Activated naive CD8-positive, alpha-beta T cell treated with anti-CD3 and anti-CD28 coated beads for 36 hours (primary cell): ENCODE data around the gene PHLDB1. TPM values are rescaled to one million over a fixed set of nuclear protein-coding genes. Genes with fewer than 3 reads are reported as not detected.

Source experiments
- DNase-seq: peaks from one replicate; pipeline ENCODE4 v3.0.0; 2021
- H3K27ac Mint-ChIP-seq: one replicate; pipeline ENCODE4 v1.8.0; 2022; ENCODE audit warnings: mild to moderate bottlenecking, moderate library complexity, mixed read lengths
- H3K27me3 Mint-ChIP-seq: one replicate; pipeline ENCODE4 v1.8.0; 2022; ENCODE audit warnings: mild to moderate bottlenecking, mixed read lengths
- H3K36me3 Mint-ChIP-seq: one replicate; pipeline ENCODE4 v1.8.0; 2021; ENCODE audit warnings: mild to moderate bottlenecking, mixed read lengths
- H3K4me1 Mint-ChIP-seq: one replicate; pipeline ENCODE4 v1.8.0; 2021; ENCODE audit warnings: mixed read lengths
- H3K4me3 Mint-ChIP-seq: one replicate; pipeline ENCODE4 v1.8.0; 2022; ENCODE audit warnings: mild to moderate bottlenecking, moderate library complexity, mixed read lengths
- H3K9me3 Mint-ChIP-seq: one replicate; pipeline ENCODE4 v1.8.0; 2022; ENCODE audit warnings: mixed read lengths
- total RNA-seq, 2 experiments: library from RNA; stranded (reverse); gene quantifications; one replicate each; pipeline ENCODE4 v1.2.3, GENCODE V29; 2021

Gene PHLDB1
- total RNA-seq, 2 experiments from 2014 or later: 2.9 to 3.0 TPM

DNA sequence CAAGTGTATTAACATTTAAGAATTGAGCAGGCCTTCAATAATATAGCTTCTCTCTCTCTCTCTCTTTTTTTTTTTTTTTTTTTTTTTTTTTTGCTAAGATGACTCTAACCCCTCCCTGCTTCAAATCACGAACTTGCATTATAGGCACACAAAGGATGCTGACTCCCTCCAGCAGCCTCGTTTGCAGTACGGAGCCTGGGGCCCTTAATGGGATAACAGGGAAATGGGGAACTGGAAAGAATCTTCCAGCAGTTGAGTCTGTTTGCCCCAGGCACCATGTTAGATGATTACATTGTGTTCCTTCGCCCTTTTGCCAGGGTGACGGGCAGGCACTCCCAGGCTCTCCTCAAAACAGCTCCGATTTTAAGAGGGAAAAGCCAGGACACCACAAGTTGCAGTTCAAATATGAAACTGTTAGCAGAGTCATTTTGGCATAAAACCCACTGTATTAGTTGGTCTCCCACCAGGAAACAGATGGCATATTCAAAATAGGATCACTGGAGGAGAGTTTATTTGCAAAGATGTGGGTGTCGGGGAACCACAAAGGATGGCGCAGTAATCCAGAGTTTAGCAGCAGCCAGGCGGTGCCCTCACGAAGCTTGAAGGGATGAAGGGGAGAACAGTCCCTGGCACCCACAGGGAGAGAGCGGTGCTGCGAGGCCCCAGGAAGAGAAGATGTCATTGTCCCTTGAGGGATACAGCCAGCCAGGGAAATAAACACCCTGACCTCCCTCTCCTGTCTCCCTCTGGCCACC is 98.6 kb downstream of the PHLDB1 start:
- Mint-ChIP-seq H3K4me3 (no peak overlapping the region), H3K27me3 (no peaks in the 10 kb centered on the region), H3K36me3 (no peaks in the 10 kb centered on the region), H3K9me3 (peaks cover 2% of the 10 kb centered on the region), H3K4me1 (peaks cover 26% of the 10 kb centered on the region), H3K27ac (peak overlapping the region; percentile 56)
- DNase-seq: no peak

DNA sequence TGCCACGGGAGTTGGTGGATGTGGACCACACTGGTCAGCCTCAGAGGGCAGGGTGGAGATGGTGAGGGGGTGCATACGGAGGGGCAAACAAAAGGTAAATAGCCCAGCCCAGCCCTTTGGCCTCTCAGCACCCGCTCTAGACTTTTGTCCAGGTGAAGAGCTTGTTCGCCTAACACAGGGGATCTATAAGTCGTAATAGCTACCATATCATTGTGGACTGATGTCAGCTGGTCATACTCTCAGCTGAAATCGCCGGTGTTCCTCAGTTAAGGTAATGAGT is 99.1 kb downstream of the PHLDB1 start:
- no peaks in the 10 kb centered on the region for H3K27me3 Mint-ChIP-seq
- peaks cover 26% of the 10 kb centered on the region for H3K4me1 Mint-ChIP-seq
- H3K4me3 Mint-ChIP-seq: no peak overlapping the region
- no peak overlapping the region for H3K27ac Mint-ChIP-seq
- no peak for DNase-seq
- peaks cover under 1% of the 10 kb centered on the region for H3K9me3 Mint-ChIP-seq
- H3K36me3 Mint-ChIP-seq: no peaks in the 10 kb centered on the region

Other genes with a start within 250 kb of the PHLDB1 start
- gene UBE4A, start 248.0 kb upstream of the PHLDB1 start, total RNA-seq: 10 to 100 TPM; 55.0 to 56.3 TPM
- gene ATP5MG, start 206.0 kb upstream of the PHLDB1 start, total RNA-seq: 100 to 1,000 TPM; 246 to 264 TPM
- 10 to 100 TPM; 55.8 to 58.9 TPM for gene KMT2A, start 171.1 kb upstream of the PHLDB1 start, total RNA-seq
- under 1 TPM; 0.42 to 0.62 TPM for gene TTC36, start 80.1 kb upstream of the PHLDB1 start, total RNA-seq
- 10 to 100 TPM; 14.2 to 14.7 TPM for gene TMEM25, start 76.4 kb upstream of the PHLDB1 start, total RNA-seq
- gene IFT46, start 41.7 kb upstream of the PHLDB1 start, total RNA-seq: 10 to 100 TPM; 22.2 to 24.1 TPM
- 100 to 1,000 TPM; 141 to 150 TPM for gene ARCN1, start 35.2 kb upstream of the PHLDB1 start, total RNA-seq
- gene TREH, start 72.0 kb downstream of the PHLDB1 start, total RNA-seq: not detected
- 100 to 1,000 TPM; 148 to 150 TPM for gene DDX6, start 183.5 kb downstream of the PHLDB1 start, total RNA-seq